GM21528 (cell line): ENCODE data around the gene KDM1A.
"Not testable (repeated sequence)": the region's sequence is repeated elsewhere in the genome, so short reads cannot be mapped to it uniquely, and the experiment has no call there.

Source experiments
- ATAC-seq: cut with Tn5 transposase; IDR thresholded peaks from one replicate; pipeline ENCODE4 v1.9.1; 2021; ENCODE audit warnings: mild to moderate bottlenecking, moderate library complexity; ENCODE audit not compliant: unreplicated experiment, low FRiP score

KDM1A gene

DNA sequence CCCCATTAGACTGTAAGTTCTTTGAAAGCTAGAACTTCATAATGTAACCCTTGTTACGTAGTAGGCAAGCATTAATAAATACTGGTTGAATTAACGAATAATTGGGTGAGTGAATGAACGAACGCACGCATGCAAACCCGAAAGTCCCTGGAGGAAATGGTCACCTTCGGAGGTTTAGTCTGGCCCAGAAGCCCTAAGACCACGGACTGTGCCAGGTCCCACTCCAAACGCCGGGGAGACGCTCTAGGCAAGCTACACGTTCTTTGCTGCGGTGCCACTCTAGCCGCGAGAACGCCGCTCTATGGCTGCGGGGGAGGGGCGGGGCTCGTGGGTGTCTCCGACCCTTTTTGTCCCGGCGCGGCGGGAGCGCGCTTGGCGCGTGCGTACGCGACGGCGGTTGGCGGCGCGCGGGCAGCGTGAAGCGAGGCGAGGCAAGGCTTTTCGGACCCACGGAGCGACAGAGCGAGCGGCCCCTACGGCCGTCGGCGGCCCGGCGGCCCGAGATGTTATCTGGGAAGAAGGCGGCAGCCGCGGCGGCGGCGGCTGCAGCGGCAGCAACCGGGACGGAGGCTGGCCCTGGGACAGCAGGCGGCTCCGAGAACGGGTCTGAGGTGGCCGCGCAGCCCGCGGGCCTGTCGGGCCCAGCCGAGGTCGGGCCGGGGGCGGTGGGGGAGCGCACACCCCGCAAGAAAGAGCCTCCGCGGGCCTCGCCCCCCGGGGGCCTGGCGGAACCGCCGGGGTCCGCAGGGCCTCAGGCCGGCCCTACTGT is at the start of gene KDM1A:
TSS of gene KDM1A (plus strand) at position 375 of the 769 bp plus-strand sequence. CDS start at position 504, 129 bp downstream.
- peak; percentile 88 for ATAC-seq

GRCh38 chr1:22970096-22970495 is 49.2 kb upstream of the KDM1A start:
- ATAC-seq: no peak

- ATAC-seq: no peak
Measured at GRCh38 chr1:22971161-22971560, 48.1 kb upstream of the KDM1A start.

DNA sequence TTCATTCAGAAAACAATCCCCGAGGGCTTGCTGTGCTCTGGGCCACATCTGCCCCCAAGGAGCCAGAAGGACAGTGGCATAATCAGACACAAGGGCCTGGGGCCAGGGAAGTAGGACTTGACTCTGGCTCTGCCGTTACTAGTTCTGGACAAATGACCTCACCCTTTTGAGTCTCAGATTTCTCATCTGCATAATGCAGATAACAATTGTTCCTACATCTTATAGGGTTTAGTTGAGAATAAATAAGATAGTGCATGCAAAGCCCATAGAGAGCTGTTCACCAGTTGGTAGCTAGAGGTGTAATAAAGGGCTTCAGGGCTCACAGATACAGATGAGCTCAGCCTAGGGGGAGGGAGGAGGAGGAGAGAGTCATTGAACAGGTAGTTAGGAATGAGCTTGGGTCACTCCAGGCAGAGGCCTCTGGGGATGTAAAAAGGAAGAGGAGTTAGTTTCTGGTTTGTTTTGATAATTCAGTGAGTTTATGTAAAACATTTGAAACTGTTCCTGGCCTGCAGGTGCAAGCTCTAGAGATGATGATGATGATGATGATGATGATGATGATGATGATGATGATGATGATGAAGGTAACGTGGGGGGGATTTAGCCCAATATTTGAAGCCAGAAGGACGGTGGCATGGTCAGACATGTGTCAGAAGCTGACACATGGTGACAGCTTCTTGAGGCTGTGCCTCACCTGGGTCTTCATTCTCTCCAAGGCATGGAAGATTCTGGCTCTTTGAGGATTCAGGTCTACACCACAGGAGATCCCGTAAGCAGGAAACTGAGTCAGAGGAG is 47.5 kb upstream of the KDM1A start:
- ATAC-seq: no peak

DNA sequence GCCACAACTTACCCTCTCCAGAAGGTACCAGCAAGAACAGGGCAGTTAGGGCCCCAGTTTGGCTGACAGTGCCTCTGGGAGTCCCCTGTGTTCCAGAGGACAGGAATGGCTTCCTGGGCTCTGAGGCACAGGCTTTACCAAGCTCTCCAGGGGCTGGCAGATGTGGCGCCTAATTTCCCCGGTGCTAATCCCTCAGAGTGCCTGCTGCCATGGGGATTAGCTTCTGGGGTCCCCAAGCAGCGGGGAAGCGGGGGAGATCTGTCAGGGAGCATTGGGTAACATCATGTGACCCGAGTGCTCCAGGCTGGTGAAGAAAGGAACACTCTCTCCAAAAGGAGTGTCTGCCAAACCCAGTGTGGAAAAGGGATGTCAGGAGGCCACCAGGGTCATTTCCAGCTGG is 46.5 kb upstream of the KDM1A start, which contains the start of gene LACTBL1:
TSS of gene LACTBL1 (minus strand) at position 107 of the 400 bp plus-strand sequence. CDS start 550 bp downstream, outside the sequence.
- ATAC-seq: no peak

GRCh38 chr1:22975694-22976093 is 43.6 kb upstream of the KDM1A start:
- no peak for ATAC-seq

GRCh38 chr1:22976127-22976460 is 43.2 kb upstream of the KDM1A start:
- ATAC-seq: no peak

DNA sequence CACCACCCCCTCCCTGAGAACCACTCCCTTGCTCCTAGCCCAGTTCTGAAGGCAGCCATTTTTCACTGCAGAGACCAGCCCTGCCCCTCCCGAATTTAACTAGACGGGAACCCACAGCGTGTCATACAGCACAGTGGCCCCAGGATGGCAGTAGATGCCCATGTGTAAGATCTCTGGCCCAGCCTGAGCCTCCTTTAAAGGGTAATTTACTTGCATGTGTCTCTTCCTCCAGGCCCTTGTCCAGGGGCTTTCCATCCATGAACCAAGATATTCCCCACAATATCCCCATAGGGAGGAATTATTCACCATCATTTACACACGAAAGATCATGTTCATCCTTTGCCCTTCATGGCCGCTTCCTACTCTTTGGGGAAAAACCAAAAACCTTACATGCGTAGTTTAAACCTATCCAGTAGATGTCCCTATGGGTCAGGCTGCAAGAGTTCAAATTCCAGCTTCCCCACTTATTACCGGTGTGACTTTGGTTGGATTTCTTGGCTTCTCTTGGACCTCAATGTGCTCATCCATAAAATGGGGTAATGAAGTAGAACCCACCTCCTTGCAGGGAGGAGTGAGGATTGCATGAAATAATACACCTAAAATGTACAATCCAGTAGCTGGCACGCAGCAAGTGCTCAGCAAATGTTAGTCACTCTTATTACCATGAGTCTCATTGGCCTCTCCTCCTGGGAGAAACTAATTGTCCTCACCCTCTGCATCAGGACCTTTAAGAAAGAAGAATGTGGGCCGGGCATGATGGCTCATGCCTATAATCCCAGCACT is 42.6 kb upstream of the KDM1A start:
- ATAC-seq: no peak

DNA sequence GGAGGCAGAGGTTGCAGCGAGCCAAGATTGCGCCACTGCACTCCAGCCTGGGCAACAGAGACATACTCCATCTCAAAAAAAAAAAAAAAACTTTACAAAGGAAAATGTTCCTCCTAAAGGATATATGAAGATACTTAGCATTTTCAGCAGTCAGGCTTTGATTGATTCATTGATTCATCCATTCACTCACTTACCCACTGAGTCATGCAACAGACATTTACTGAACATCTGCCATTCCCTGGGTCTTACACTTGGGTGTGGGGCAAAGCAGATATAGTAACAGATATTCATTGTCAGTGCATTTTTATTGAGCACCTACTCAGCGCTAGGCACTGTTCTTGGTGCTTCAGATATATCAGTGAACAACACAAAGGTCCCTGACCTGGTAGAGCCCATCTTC is 41.0 kb upstream of the KDM1A start:
- ATAC-seq: no peak

GRCh38 chr1:22980471-22980790 is 38.8 kb upstream of the KDM1A start:
- not testable (repeated sequence) for ATAC-seq

DNA sequence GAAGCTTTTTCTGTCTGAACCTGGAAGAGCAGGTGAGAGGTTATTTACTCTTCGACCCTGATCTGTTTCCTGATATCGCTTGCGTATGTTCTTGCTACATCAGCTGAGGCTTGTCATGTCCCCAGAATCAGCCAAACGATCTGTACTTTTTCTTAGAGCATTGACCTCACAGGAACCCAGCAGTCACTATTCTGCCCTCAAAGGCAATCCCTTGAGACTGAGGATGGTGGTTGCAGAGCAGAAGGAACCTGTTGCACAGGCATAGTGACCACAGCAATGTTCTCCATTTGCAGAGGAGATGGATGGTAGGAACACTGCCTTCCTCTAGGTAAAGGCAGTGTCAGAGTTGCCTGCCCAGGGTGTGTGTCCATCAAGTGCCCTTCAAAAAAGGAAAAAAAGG is 35.3 kb upstream of the KDM1A start:
- no peak for ATAC-seq

DNA sequence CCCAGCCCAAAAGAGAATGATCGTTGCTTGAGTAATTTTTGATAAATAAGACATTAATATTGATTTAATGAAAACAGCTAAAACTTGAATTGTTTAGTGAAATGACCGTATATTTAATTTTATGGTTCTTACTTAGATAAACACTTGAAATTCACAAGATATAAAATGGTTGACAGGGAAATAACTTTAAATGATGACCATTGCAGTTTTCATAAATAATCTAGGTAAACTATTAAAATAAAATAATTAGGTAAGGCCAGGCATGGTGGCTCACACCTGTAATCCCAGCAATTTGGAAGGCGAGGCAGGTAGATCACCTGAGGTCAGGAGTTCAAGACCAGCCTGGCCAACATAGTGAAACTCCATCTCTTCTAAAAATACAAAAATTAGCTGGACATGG is 26.9 kb upstream of the KDM1A start:
- ATAC-seq: not testable (repeated sequence)

GRCh38 chr1:22993220-22993795 is 26.0 kb upstream of the KDM1A start:
- not testable (repeated sequence) for ATAC-seq

- no peak for ATAC-seq
Measured at GRCh38 chr1:22995774-22996173, 23.5 kb upstream of the KDM1A start.

DNA sequence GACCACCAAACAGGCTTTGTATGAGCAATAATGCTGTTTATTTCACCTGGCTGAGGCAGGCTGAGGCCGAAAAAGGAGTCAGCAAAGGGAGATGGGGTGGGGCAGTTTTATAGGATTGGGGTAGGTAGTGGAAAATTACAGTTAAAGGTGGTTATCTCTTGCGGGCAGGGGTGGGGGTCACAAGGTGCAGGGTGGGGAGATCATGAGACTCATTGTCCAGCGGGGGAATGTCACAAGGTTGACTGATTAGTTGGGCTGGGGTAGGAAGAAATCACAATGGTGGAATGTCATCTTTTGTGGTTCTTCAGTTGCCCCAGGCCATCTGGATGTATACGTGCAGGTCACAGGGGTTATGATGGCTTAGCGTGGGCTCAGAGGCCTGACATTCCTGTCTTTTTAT is 21.7 kb upstream of the KDM1A start:
- not testable (repeated sequence) for ATAC-seq

DNA sequence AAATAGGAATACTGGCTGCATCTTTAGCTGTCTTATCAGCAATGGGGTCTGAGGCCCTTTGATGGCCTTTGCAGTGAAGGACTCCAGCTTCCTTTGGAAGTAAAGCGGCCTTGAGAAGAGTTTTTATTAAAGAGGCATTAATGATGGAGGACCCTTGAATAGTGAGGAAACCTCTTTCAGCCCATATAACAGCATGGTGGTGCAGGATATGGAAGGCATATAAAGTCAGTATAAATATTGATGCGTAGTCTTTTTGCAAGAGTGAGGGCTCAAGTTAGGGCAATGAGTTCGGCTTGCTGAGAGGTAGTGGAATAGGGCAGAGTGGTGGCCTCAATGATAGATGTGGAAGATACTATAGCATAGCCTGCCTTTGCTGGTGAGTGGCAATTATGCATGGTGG is 19.1 kb upstream of the KDM1A start:
- not testable (repeated sequence) for ATAC-seq

DNA sequence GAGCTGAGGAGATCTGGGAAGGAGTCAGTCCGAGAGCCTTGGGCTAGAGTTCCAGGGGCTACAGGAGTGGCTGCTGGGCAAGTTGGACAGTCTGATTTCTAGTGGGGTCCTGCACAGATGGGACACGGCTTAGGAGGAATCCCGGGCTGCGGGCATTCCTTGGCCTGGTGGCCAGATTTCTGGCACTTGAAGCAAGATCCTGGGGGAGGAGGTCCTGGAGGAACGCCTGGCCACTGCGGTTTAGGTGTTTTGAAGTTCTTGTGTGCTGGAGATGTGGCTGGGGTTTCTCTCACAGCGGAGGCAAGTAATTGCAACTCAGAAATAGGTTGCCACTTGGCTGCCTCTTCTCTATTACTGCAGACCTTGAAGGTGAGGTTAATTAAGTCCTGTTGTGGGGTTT is 17.1 kb upstream of the KDM1A start:
- not testable (repeated sequence) for ATAC-seq

DNA sequence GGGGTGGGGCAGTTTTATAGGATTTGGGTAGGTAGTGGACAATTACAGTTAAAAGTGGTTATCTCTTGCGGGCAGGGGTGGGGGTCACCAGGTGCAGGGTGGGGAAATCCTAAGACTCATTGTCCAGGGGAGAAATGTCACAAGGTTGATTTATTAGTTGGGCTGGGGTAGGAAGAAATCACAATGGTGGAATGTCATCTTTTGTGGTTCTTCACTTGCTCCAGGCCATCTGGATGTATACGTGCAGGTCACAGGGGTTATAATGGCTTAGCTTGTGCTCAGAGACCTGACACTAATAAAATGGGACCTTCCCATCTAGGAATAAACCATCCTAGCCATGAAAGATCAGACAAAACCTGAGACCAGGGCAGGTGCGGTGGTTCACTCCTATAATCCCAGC is 15.2 kb upstream of the KDM1A start:
- no peak for ATAC-seq

DNA sequence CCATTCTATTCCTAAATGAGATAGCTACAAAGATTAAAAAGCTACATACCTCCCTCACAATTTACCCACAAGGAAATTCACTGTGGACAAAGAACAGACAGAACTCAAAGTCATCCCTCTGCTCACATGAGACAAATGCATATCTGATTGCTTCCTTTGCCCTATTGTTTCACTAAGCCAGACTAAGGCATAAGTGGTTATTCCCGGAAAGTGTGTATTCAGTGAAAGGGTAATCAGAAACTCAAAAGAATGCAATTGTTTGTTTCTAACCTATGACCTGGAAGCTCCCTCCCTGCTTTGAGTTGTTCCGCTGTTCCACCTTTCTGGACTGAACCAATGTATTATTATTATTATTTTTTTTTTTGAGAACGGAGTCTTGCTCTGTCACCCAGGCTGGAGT is 14.5 kb upstream of the KDM1A start:
- not testable (repeated sequence) for ATAC-seq

- ATAC-seq: no peak
Measured at GRCh38 chr1:23007106-23007505, 12.2 kb upstream of the KDM1A start.

- no peak for ATAC-seq
Measured at GRCh38 chr1:23008901-23009300, 10.4 kb upstream of the KDM1A start.
